Brain pericyte (primary cell): ENCODE measurements around the gene LPCAT1.

Experiments used
- DNase-seq: peaks from one replicate; pipeline ENCODE4 v3.0.0-alpha.2; 2012; ENCODE audit warnings: low read depth, low spot score

LPCAT1 gene

DNA sequence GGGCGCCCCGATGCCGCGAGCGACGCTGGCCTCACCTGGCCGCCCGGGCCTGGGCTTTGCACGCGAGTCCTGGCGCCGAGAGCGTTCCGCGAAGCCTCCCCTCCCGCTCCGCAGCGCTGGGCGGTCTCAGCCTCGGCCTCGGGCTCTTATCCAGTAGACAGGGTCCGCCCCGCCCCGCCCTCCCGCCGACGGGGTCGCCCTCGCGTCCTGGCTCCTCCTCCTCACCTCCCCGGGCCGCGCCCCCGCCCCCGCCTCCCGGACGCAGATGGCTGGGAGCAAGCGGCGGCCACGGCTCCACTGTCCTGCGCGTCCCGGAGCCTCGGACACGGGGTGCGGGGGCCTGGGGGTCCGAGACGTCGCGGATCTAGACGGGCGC is 78.5 kb downstream of the LPCAT1 start, which contains the start of gene SLC6A3:
SLC6A3 (minus strand) TSS at position 128 of the 376 bp plus-strand sequence. CDS start 2,243 bp downstream, outside the sequence.
- no peak for DNase-seq

DNA sequence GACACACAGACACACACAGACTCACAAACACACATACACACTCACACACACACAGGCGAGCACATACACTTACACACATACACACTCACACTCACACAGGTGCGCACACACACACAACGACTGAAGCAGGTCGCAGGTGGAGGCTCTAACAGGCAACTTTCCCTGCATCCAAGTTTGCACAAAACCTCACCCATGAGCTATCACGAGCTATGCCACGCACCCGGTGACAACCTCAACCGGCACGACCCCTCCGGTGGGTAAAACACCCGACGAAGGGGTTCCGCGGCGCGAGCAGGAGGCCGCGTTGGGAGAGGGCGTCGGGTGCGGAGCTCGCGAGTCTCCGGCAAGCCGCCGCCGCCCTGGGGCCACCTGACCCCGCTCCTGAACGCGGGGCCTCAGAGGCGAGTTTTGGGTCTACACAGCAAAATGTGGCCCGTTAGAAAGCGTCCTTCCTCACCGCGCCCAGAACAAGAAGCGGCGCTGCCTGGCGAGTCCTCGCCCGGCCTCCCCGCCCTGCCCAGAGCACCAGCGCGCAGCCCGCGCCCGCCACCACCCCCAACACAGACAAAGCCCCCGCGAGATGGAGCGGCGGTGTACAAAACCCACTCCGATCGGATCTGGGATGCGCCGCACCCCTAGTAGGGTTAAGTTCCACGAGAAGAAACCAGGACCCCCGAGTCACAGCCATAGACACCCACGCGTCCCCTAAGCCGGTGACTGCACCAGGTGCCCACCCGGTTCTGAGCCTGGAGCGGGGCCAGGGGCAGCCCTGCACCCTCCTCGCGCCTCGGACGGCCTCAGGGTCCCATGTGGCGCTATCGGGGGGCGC is 79.2 kb downstream of the LPCAT1 start:
- DNase-seq: no peak

- DNase-seq: no peak
Measured at GRCh38 chr5:1443991-1444360, 79.8 kb downstream of the LPCAT1 start.

DNA sequence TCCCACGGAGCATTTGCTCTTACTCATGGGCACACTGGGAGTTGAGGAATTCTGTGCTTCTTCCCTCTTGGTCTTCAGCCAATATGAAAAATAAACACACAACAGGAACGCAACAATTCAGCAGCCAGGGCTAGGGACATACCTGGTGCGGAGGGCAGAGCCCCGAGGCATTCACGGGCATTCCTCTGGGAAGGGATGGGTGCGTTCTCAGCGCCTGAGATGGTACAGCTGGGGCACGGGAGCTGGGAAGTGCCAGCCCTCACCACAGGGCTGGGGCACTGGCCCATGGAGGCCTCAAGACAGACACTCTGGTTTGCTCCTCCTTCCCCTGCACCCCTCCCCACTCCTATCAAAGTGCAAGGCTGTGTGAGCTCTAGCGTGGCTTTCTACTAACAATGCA is 80.6 kb downstream of the LPCAT1 start:
- no peak for DNase-seq

DNA sequence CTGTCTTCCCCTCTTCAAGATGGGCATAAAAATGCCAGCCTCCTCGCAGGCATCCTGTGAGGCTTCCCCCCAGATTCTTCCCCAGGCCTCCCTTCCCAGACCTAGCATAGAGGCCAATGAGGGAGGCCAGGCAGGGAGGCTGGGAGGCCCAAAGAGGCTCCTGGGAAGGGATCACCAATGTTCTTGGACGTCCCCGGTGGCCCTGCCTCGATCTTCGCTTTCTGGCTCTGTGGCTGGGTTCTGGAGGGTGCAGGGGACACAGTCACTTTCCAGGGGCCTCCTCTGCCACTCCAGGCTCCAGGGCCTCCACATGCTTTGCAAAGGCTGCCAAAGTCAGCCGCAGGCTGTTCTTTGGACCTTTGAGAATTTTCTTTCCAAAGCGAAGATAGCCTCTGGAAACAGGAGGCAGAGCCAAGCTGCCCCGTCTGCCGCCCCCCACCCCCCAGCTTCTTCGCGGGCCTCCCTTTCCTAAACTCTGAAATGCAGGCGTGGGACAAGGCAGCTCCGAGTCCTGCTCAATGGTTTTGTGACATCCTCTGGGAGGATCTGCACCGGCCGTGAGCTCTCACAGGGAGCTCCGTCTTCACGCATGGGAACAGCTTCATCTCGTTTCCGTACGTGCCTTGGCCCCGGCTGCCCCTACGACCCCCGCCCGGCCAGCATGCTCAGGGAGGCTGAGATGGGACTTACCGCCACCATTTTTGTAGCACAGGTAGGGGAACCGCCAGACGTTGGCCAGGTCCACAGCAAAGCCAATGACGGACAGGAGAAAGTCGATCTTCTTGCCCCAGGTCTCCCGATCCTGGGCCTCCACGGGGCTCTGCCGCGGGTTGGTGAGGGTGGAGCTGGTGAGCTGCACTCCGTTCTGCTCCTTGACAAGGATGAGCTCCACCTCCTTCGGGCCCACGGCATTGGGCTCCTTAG is 81.3 kb downstream of the LPCAT1 start:
- DNase-seq: no peak

DNA sequence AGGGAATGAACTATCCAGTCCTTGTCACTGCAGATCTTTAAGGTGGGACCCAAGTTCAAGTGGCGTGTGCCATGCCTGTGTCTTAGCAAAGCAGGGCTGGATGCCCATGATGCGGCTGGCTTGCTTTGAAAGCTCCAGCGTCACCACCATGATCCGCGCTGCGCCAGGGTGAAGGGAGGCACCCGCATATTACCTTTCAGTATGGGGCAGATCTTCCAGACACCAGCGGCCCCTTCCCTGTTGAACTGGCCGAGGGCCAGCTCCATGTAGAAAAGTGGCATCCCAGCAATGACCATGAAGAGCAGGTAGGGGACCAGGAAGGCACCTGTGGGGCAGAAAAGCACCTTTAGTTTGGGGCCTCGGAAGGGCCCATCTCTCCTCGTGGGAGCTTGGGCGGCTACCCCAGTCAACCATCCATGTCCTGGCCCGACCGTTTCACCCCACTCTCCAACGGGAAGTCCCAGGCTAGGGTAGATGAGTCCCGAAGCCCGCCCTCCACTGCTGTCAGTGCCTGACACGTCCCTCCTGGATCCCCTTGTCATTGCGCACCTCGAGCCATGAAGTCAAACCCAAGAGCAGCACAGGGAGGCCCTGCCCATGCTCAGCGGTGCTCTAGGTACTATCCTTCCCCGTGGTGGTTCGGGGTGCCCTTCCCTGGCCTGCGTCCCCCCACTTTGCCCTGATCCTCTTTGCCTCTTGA is 82.4 kb downstream of the LPCAT1 start:
- DNase-seq: no peak

- DNase-seq: no peak
Measured at GRCh38 chr5:1440098-1440493, 83.7 kb downstream of the LPCAT1 start.

- DNase-seq: no peak
Measured at GRCh38 chr5:1439388-1440097, 84.2 kb downstream of the LPCAT1 start.

- no peak for DNase-seq
Measured at GRCh38 chr5:1438871-1439270, 84.9 kb downstream of the LPCAT1 start.

GRCh38 chr5:1437876-1438559 is 85.7 kb downstream of the LPCAT1 start:
- DNase-seq: no peak

DNA sequence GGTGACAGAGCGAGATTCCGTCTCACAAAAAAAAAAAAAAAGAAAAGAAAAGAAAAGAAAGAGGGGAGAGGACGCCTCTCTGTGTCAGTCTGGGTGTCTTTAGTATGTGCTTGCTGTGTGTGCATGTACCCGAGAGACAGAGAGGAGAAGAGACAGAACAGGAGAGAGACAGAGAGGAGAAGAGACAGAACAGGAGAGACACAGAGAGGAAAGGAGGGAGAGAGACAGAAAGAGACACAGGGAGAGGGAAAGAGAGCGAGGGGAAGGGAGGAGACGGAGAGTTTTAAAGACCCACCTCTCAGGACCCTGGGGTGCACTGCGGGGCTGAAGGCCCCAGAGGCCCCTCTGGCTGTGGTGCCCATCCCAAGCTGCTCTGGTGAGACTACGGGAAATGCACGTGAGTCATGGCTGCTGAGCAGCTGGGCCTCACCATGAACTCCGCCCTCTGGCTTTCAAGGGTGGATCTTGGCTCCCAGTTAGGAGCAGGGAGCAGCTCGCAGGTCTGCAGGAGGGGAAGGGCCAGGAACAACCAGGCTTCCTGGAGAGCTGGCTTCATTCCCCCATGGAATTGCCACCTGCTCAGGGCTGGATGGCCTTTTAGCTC is 86.4 kb downstream of the LPCAT1 start:
- no peak for DNase-seq

GRCh38 chr5:1436681-1437080 is 87.1 kb downstream of the LPCAT1 start:
- no peak for DNase-seq

DNA sequence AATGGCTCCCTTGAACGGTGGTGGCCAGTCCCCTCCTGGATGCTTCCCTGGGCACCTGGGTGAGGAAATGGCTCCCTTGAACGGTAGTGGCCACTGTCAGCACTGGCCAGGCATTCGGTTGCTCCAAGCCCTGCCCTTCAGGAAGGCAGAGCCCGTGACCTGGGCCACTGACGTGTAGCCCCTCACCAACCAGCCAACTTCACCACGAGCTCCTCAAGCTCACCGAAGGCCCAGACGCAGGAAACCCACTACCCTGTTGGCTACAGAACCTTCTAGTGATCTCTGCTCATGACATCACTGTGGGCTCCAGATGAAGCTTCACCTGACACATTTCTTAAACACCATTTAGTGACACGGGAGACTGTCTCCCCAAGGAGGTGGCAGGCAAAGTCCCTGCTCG is 87.7 kb downstream of the LPCAT1 start:
- DNase-seq: no peak

GRCh38 chr5:1435369-1435768 is 88.4 kb downstream of the LPCAT1 start:
- DNase-seq: no peak

- no peak for DNase-seq
Measured at GRCh38 chr5:1432296-1432695, 91.5 kb downstream of the LPCAT1 start.

DNA sequence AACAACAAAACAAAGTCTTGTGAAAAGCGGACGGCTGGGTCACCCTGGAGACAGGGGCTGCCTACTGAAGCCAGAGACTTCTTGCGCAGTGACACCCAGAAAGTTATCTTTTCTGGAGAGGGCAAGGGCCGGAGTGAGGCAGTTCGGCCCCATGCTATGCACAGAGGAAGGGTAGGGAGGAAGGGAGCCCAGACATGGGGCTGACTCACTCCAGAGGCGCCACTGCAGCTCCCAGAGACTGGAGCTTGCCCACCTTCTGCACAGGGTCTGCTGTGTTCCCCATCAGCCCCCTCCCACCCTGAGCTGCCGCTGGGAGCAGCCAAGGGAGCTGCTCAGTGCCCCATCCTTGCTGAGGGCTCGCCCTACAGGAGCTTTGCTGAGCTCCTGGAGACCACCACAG is 91.9 kb downstream of the LPCAT1 start:
- DNase-seq: no peak

DNA sequence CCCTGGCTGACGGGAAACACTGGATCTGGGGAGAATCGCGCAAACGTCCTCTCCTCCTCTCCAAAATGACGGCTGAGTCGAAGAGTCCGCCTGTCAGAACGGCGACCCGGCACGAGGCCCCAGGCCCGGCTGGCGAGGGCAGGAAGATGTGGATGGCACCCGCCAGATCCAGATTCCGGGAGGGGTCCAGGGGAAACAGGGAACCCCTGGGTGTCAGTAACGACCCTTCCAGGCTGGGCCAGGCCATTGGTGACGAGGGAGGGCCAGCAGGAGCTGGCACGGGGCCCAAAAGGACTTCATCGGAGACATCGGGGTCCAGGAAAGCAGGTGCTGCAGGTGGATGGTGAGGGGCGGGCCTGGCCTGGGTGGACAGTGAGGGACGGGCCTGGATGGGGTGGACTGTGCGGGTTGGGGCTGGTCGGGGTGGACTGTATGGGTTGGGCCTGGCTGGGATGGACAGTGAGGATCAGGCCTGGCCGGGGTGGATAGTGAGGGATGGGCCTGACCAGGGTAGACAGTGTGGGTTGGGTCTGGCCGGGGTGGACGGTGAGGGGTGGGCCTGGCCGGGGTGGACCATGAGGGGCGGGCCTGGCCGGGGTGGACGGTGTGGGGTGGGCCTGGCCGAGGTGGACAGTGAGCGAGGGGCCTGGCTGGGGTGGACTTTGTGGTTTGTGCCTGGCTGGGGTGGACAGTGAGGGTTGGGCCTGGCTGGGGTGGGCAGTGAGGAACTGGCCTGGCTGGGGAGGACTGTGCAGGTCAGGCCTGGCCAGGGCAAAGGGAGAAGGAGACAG is 92.5 kb downstream of the LPCAT1 start:
- DNase-seq: no peak

DNA sequence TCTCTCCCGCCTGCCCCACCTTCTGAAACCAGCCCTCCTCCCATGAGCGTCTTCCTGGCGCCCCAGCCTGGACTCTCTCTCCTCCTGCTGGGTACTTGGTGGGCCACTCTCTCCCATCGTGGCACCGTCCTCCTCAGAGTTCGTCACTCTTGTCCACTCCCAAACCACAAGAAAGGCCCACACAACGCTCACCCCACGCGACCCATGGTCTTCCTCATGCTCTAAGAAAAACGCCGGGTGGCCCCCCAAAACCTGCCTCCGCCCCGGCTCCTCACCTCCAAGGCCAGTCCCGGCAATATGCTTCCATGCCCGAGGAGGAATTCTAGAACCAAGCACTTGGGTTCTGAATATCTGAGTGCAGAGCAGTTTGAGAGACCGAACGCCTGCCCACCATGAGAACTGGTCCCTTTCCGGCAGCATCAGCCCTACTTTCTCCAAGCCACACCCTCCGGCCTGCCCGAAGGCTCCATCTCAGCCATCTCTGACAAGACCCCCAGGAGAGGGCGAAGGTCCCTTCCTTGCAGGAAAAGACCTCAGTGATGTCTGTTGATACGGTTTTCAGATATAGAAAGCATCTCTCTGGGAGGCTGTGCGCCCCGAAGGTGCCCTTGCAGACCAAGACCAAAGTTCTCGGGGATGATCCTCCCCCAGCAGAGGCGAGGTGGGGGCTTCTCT is 93.5 kb downstream of the LPCAT1 start:
- DNase-seq: no peak

GRCh38 chr5:1429496-1429895 is 94.3 kb downstream of the LPCAT1 start:
- no peak for DNase-seq
